HepG2 (cell line): ENCODE measurements around the gene STEAP1B. TPM values are rescaled to one million over a fixed set of nuclear protein-coding genes. Genes with fewer than 3 reads are reported as not detected.

Source experiments
- EP300 ChIP-seq, 3 experiments: sonication (generic) in 1 of 3; formaldehyde crosslinking in 1 of 3; IDR thresholded peaks; 2 replicates each; pipeline versions ENCODE4 v1.5.1 to v1.6.1; 2011 to 2020; ENCODE audit warnings: low read depth in 2 of 3, low read length in 2 of 3, borderline replicate concordance in 1 of 3, improper control_type of control experiment in 1 of 3, mild to moderate bottlenecking in 1 of 3, missing genetic modification reagents in 1 of 3, moderate library complexity in 1 of 3
- FOXA1 ChIP-seq, 2 experiments: fragments of 450-650 bp in 1 of 2; sonication (generic) in 1 of 2; formaldehyde crosslinking in 1 of 2; IDR thresholded peaks; 2 replicates each; pipeline versions ENCODE4 v1.4.0 to v1.6.1; 2016 to 2020; ENCODE audit warnings: missing genetic modification reagents in 1 of 2
- FOXC1 ChIP-seq: sonication (generic); formaldehyde crosslinking; IDR thresholded peaks from 2 replicates; pipeline ENCODE4 v1.8.0; 2022; ENCODE audit warnings: mild to moderate bottlenecking, missing genetic modification reagents, borderline replicate concordance
- GABPB1 ChIP-seq: IDR thresholded peaks from 2 replicates; pipeline ENCODE4 v1.6.1; 2016; ENCODE audit warnings: mild to moderate bottlenecking, missing genetic modification reagents, moderate library complexity, missing compliant biosample characterization
- KLF11 ChIP-seq: IDR thresholded peaks from 2 replicates; pipeline ENCODE4 v1.6.1; 2016; ENCODE audit warnings: missing compliant biosample characterization
- KLF6 ChIP-seq: IDR thresholded peaks from 2 replicates; pipeline ENCODE4 v1.8.0; 2016; ENCODE audit warnings: missing biosample characterization, missing genetic modification reagents
- MED1 ChIP-seq: sonication (generic); formaldehyde crosslinking; IDR thresholded peaks from 2 replicates; pipeline ENCODE4 v1.4.0; 2020; ENCODE audit warnings: missing genetic modification reagents
- MXD4 ChIP-seq: IDR thresholded peaks from 2 replicates; pipeline ENCODE4 v1.6.1; 2016; ENCODE audit warnings: mild to moderate bottlenecking, missing biosample characterization, missing genetic modification reagents
- ZBTB42 ChIP-seq: sonication (generic); formaldehyde crosslinking; IDR thresholded peaks from 2 replicates; pipeline ENCODE4 v1.5.0; 2020; ENCODE audit warnings: mild to moderate bottlenecking, missing genetic modification reagents
- ZFP91 ChIP-seq: sonication (generic); formaldehyde crosslinking; IDR thresholded peaks from 2 replicates; pipeline ENCODE4 v1.9.0; 2022; ENCODE audit warnings: missing genetic modification reagents, mild to moderate bottlenecking, borderline replicate concordance
- ZMYM3 ChIP-seq: sonication (generic); formaldehyde crosslinking; IDR thresholded peaks from 2 replicates; pipeline ENCODE4 v1.5.1; 2020; ENCODE audit warnings: mild to moderate bottlenecking, missing genetic modification reagents
- ZNF136 ChIP-seq: sonication (generic); formaldehyde crosslinking; IDR thresholded peaks from 2 replicates; pipeline ENCODE4 v1.8.1; 2022; ENCODE audit warnings: low read depth, mild to moderate bottlenecking, moderate library complexity, missing genetic modification reagents
- ZNF557 ChIP-seq: sonication (generic); formaldehyde crosslinking; IDR thresholded peaks from 2 replicates; pipeline ENCODE4 v1.4.0; 2020; ENCODE audit warnings: missing genetic modification reagents
- ZNF580 ChIP-seq: IDR thresholded peaks from 2 replicates; pipeline ENCODE4 v1.6.1; 2016; ENCODE audit warnings: low read depth, borderline replicate concordance
- ZNF616 ChIP-seq: sonication (generic); formaldehyde crosslinking; IDR thresholded peaks from 2 replicates; pipeline ENCODE4 v1.5.0; 2020; ENCODE audit warnings: low read depth, mild to moderate bottlenecking, missing genetic modification reagents
- ZSCAN31 ChIP-seq: sonication (generic); formaldehyde crosslinking; IDR thresholded peaks from 2 replicates; pipeline ENCODE4 v1.5.0; 2020; ENCODE audit warnings: low read depth, mild to moderate bottlenecking, missing genetic modification reagents
- polyA plus RNA-seq, 8 experiments: library from polyadenylated mRNA; depleted of rRNA in 3 of 8; stranded (reverse) in 7 of 8; unstranded in 1 of 8; fragments of >200 nt; fragmentation: Illumina TruSeq in 4 of 8; extraction: Trizol in 4 of 8; gene quantifications; 2 replicates each; pipeline versions ENCODE4 v1.2.1 to v1.2.3, GENCODE V29; 2011 to 2016; ENCODE audit warnings: low read depth in 4 of 8, missing spikeins in 1 of 8, mixed read lengths in 1 of 8; ENCODE audit not compliant: insufficient read depth in 1 of 8
- total RNA-seq, 5 experiments: library from RNA; depleted of rRNA; stranded (reverse); fragments of >200 nt; fragmentation: Illumina TruSeq; extraction: Trizol; gene quantifications; 2 replicates each; pipeline ENCODE4 v1.2.3, GENCODE V29; 2016; ENCODE audit warnings: low read depth in 1 of 5
- TF ChIP-seq, protein P1 (sequence below): sonication (generic); formaldehyde crosslinking; IDR thresholded peaks from 2 replicates; pipeline ENCODE4 v1.4.0; 2020; ENCODE audit warnings: missing genetic modification reagents, mild to moderate bottlenecking, borderline replicate concordance
- TF ChIP-seq, protein P2 (sequence below): sonication (generic); formaldehyde crosslinking; IDR thresholded peaks from 2 replicates; pipeline ENCODE4 v1.5.0; 2020; ENCODE audit warnings: mild to moderate bottlenecking, missing genetic modification reagents, borderline replicate concordance
- TF ChIP-seq, protein P3 (sequence below): sonication (generic); formaldehyde crosslinking; IDR thresholded peaks from 2 replicates; pipeline ENCODE4 v1.8.1; 2023; ENCODE audit warnings: mild to moderate bottlenecking, inconsistent platforms, moderate library complexity, missing genetic modification reagents, borderline replicate concordance

STEAP1B gene
- total and polyA plus RNA-seq, 2 of the 13 experiments (the other 11 are each of a cell fraction or from before 2014, with no cell fraction given) = not detected

DNA sequence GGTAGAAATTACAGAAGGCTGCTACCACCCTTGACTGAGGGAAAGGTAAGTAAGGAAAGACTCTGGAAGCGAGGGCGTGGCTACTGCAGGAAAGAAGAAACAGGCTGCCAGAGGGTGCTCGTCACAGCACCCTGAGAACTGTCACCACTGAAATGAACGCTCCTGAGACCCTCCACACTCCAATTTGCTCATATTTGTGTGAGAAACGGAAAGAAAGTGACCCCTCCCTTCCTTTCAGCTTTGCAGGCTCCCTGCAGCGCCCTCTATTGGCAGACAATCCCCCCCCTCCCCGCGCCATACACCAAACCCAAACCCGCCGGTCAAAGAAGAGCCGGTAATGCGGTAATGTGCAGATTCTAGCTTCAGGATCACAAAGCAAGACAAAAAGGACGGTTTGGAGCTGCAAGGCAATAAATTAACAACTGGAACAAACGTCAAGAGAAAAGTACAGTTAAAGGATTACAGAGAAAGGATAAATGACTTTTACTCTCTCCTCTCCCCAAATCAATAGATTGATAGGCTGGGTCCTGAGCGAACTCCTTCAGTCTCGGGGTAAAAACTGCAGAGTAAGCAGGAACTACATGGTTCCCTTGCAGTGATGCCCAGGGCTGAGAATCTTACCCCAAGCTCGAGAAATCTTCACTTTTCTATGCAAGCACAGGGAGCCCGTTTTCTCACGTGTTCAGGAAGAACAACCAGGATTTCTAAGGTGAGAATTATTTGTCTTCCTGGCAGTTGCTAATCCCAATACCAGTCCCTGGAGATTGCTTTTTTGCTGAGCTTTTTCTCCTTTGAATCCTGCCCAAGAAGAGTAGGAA is 47.6 kb downstream of the STEAP1B start (continued):
- TF ChIP-seq, protein P1, sequence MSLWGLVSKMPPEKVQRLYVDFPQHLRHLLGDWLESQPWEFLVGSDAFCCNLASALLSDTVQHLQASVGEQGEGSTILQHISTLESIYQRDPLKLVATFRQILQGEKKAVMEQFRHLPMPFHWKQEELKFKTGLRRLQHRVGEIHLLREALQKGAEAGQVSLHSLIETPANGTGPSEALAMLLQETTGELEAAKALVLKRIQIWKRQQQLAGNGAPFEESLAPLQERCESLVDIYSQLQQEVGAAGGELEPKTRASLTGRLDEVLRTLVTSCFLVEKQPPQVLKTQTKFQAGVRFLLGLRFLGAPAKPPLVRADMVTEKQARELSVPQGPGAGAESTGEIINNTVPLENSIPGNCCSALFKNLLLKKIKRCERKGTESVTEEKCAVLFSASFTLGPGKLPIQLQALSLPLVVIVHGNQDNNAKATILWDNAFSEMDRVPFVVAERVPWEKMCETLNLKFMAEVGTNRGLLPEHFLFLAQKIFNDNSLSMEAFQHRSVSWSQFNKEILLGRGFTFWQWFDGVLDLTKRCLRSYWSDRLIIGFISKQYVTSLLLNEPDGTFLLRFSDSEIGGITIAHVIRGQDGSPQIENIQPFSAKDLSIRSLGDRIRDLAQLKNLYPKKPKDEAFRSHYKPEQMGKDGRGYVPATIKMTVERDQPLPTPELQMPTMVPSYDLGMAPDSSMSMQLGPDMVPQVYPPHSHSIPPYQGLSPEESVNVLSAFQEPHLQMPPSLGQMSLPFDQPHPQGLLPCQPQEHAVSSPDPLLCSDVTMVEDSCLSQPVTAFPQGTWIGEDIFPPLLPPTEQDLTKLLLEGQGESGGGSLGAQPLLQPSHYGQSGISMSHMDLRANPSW (CRISPR knock-in tag) = no peak
- TF ChIP-seq ZFP91 (CRISPR knock-in tag) (0 out of 2 replicates have a peak, but pooled peaks have one; percentile 28), ZMYM3 (peak; percentile 59; the same call in 1 of the 2 replicates), FOXA1 (IDR thresholded peaks at IDR 0.05) (no peak), FOXA1 (CRISPR knock-in tag; IDR thresholded peaks at IDR 0.05) (no peak), ZNF580 (CRISPR knock-in tag) (peak; percentile 53; the same call in 1 of the 2 replicates), MXD4 (0 out of 2 replicates have a peak, but pooled peaks have one; percentile 13), GABPB1 (CRISPR knock-in tag) (0 out of 2 replicates have a peak, but pooled peaks have one; percentile 19), KLF11 (no peak), ZSCAN31 (CRISPR knock-in tag) (peak; percentile 47; the same call in 1 of the 2 replicates), KLF6 (no peak), MED1 (CRISPR knock-in tag) (peak; percentile 62; the same call in 1 of the 2 replicates), ZNF557 (CRISPR knock-in tag) (no peak), ZBTB42 (CRISPR knock-in tag) (no peak), ZNF136 (no peak), ZNF616 (CRISPR knock-in tag) (no peak), FOXC1 (0 out of 2 replicates have a peak, but pooled peaks have one; percentile 48), EP300 (IDR thresholded peaks at IDR 0.05; ENCODE audit: low read depth in 2 of 2, low read length in 2 of 2) (no peak), EP300 (CRISPR knock-in tag; IDR thresholded peaks at IDR 0.05; ENCODE audit: borderline replicate concordance) (no peak)
- TF ChIP-seq, protein P2, sequence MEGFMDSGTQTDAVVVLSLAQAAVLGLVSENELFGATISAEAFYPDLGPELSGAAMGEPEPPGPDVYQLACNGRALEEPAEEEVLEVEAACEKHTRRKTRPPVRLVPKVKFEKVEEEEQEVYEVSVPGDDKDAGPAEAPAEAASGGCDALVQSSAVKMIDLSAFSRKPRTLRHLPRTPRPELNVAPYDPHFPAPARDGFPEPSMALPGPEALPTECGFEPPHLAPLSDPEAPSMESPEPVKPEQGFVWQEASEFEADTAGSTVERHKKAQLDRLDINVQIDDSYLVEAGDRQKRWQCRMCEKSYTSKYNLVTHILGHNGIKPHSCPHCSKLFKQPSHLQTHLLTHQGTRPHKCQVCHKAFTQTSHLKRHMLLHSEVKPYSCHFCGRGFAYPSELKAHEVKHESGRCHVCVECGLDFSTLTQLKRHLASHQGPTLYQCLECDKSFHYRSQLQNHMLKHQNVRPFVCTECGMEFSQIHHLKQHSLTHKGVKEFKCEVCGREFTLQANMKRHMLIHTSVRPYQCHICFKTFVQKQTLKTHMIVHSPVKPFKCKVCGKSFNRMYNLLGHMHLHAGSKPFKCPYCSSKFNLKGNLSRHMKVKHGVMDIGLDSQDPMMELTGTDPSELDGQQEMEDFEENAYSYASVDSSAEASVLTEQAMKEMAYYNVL (CRISPR knock-in tag) = 0 out of 2 replicates have a peak, but pooled peaks have one; percentile 55
- TF ChIP-seq, protein P3, sequence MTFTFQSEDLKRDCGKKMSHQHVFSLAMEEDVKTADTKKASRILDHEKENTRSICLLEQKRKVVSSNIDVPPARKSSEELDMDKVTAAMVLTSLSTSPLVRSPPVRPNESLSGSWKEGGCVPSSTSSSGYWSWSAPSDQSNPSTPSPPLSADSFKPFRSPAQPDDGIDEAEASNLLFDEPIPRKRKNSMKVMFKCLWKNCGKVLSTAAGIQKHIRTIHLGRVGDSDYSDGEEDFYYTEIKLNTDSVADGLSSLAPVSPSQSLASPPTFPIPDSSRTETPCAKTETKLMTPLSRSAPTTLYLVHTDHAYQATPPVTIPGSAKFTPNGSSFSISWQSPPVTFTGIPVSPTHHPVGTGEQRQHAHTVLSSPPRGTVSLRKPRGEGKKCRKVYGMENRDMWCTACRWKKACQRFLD = no peak
